Glutamatergic neuron (in vitro differentiated cells): ENCODE measurements around the gene MACROD2. TPM values are rescaled to one million over a fixed set of nuclear protein-coding genes. Genes with fewer than 3 reads are reported as not detected.

Experiments
- DNase-seq: peaks from one replicate; pipeline ENCODE4 v3.0.0; 2022
- H3K27ac Mint-ChIP-seq: one replicate; pipeline ENCODE4 v1.8.0; 2020; ENCODE audit warnings: mild to moderate bottlenecking, mixed read lengths, inconsistent platforms; ENCODE audit not compliant: unreplicated experiment
- H3K27me3 Mint-ChIP-seq: one replicate; pipeline ENCODE4 v1.8.0; 2020; ENCODE audit warnings: mild to moderate bottlenecking, moderate library complexity, mixed read lengths, inconsistent platforms; ENCODE audit not compliant: unreplicated experiment
- H3K36me3 Mint-ChIP-seq: one replicate; pipeline ENCODE4 v1.8.0; 2020; ENCODE audit warnings: mild to moderate bottlenecking, mixed read lengths, inconsistent platforms; ENCODE audit not compliant: unreplicated experiment
- H3K4me1 Mint-ChIP-seq: one replicate; pipeline ENCODE4 v1.8.0; 2020; ENCODE audit warnings: mild to moderate bottlenecking, low read depth, mixed read lengths, inconsistent platforms; ENCODE audit not compliant: unreplicated experiment
- H3K4me3 Mint-ChIP-seq: one replicate; pipeline ENCODE4 v1.8.0; 2020; ENCODE audit warnings: mild to moderate bottlenecking, mixed read lengths, inconsistent platforms; ENCODE audit not compliant: unreplicated experiment
- H3K9me3 Mint-ChIP-seq: one replicate; pipeline ENCODE4 v1.8.0; 2020; ENCODE audit warnings: mild to moderate bottlenecking, moderate library complexity, mixed read lengths, inconsistent platforms; ENCODE audit not compliant: unreplicated experiment
- CTCF ChIP-seq: fragments of 200-600 bp; sonication (generic); IDR thresholded peaks from one replicate; pipeline ENCODE4 v1.5.0; 2021; ENCODE audit not compliant: partially characterized antibody, unreplicated experiment
- total RNA-seq: library from RNA; stranded (reverse); fragmentation: NEBNext Ultra II Directional; extraction: Animal tissue kit (Norgen Biotek cat#: 25700); gene quantifications from one replicate; pipeline ENCODE4 v1.2.1, GENCODE V29; 2021; ENCODE audit not compliant: unreplicated experiment

The MACROD2 gene
- total RNA-seq, 1 donor from 2014 or later: 8.7 TPM

GRCh38 chr20:15603506-15603905 is 1608.2 kb downstream of the MACROD2 start:
- DNase-seq: no peak
- Mint-ChIP-seq H3K27me3 (no peaks in the 10 kb centered on the region), H3K9me3 (peaks cover 1% of the 10 kb centered on the region), H3K4me1 (peaks cover 1% of the 10 kb centered on the region), H3K27ac (no peak overlapping the region), H3K36me3 (no peaks in the 10 kb centered on the region), H3K4me3 (no peak overlapping the region)
- TF ChIP-seq CTCF: no peak

- H3K9me3 Mint-ChIP-seq: peaks cover 1% of the 10 kb centered on the region
- no peaks in the 10 kb centered on the region for H3K36me3 Mint-ChIP-seq
- peaks cover 5% of the 10 kb centered on the region for H3K4me1 Mint-ChIP-seq
- H3K27me3 Mint-ChIP-seq: no peaks in the 10 kb centered on the region
- H3K27ac Mint-ChIP-seq: no peak overlapping the region
- no peak overlapping the region for H3K4me3 Mint-ChIP-seq
- no peak for TF ChIP-seq CTCF
- DNase-seq: no peak
Measured at GRCh38 chr20:15603978-15604805, 1608.9 kb downstream of the MACROD2 start.

- Mint-ChIP-seq H3K27ac (no peak overlapping the region), H3K4me1 (peaks cover 23% of the 10 kb centered on the region), H3K9me3 (no peaks in the 10 kb centered on the region), H3K27me3 (peaks cover 1% of the 10 kb centered on the region), H3K4me3 (no peak overlapping the region), H3K36me3 (no peaks in the 10 kb centered on the region)
- no peak for TF ChIP-seq CTCF
- DNase-seq: no peak
Measured at GRCh38 chr20:15609921-15610320, 1614.6 kb downstream of the MACROD2 start.

- Mint-ChIP-seq H3K4me3 (no peak overlapping the region), H3K4me1 (peaks cover 23% of the 10 kb centered on the region), H3K27ac (no peak overlapping the region), H3K9me3 (no peaks in the 10 kb centered on the region), H3K36me3 (no peaks in the 10 kb centered on the region), H3K27me3 (peaks cover 2% of the 10 kb centered on the region)
- TF ChIP-seq CTCF: no peak
- DNase-seq: no peak
Measured at GRCh38 chr20:15610787-15611186, 1615.5 kb downstream of the MACROD2 start.

- peaks cover 25% of the 10 kb centered on the region for H3K4me1 Mint-ChIP-seq
- H3K27ac Mint-ChIP-seq: peak overlapping the region; percentile 73
- H3K36me3 Mint-ChIP-seq: no peaks in the 10 kb centered on the region
- no peak for TF ChIP-seq CTCF
- H3K9me3 Mint-ChIP-seq: no peaks in the 10 kb centered on the region
- H3K27me3 Mint-ChIP-seq: peaks cover 2% of the 10 kb centered on the region
- no peak overlapping the region for H3K4me3 Mint-ChIP-seq
- no peak for DNase-seq
Measured at GRCh38 chr20:15611541-15611940, 1616.2 kb downstream of the MACROD2 start.
